Neural cell (in vitro differentiated cells): ENCODE results near the gene RAI1.

Experiments used
- EZH2 ChIP-seq: fragments of 200-600, 300-800 bp; shearing (Covaris generic), sonication (generic); IDR thresholded peaks from 2 replicates; pipeline ENCODE4 v1.6.1; 2014; ENCODE audit warnings: antibody characterized with exemption, low read length, borderline replicate concordance, mild to moderate bottlenecking; ENCODE audit not compliant: insufficient read depth, poor library complexity, severe bottlenecking
- MXI1 ChIP-seq: fragments of 450-650 bp; conservative IDR thresholded peaks from 2 replicates; pipeline ENCODE4 v1.6.1; 2014; ENCODE audit warnings: antibody characterized with exemption, mild to moderate bottlenecking; ENCODE audit not compliant: poor library complexity, severe bottlenecking
- POLR2AphosphoS5 ChIP-seq: IDR thresholded peaks from 2 replicates; pipeline ENCODE4 v1.6.1; 2012
- REST ChIP-seq: IDR thresholded peaks from 2 replicates; pipeline ENCODE4 v1.6.1; 2012; ENCODE audit warnings: borderline replicate concordance
- SMC3 ChIP-seq: fragments of 450-650 bp; conservative IDR thresholded peaks from 2 replicates; pipeline ENCODE4 v1.6.1; 2014; ENCODE audit warnings: antibody characterized with exemption, mild to moderate bottlenecking, moderate library complexity; ENCODE audit not compliant: poor library complexity
- TAF1 ChIP-seq: IDR thresholded peaks from 2 replicates; pipeline ENCODE4 v1.6.1; 2012; ENCODE audit warnings: low read depth
- TF ChIP-seq, protein P1 (sequence below): fragments of 450-650 bp; IDR thresholded peaks from 2 replicates; pipeline ENCODE4 v1.5.1; 2014; ENCODE audit warnings: antibody characterized with exemption, mild to moderate bottlenecking, moderate library complexity; ENCODE audit not compliant: poor library complexity, severe bottlenecking

- TF ChIP-seq, protein P1, sequence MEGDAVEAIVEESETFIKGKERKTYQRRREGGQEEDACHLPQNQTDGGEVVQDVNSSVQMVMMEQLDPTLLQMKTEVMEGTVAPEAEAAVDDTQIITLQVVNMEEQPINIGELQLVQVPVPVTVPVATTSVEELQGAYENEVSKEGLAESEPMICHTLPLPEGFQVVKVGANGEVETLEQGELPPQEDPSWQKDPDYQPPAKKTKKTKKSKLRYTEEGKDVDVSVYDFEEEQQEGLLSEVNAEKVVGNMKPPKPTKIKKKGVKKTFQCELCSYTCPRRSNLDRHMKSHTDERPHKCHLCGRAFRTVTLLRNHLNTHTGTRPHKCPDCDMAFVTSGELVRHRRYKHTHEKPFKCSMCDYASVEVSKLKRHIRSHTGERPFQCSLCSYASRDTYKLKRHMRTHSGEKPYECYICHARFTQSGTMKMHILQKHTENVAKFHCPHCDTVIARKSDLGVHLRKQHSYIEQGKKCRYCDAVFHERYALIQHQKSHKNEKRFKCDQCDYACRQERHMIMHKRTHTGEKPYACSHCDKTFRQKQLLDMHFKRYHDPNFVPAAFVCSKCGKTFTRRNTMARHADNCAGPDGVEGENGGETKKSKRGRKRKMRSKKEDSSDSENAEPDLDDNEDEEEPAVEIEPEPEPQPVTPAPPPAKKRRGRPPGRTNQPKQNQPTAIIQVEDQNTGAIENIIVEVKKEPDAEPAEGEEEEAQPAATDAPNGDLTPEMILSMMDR, result no peak
- TF ChIP-seq POLR2AphosphoS5, result no peak
- TF ChIP-seq REST, result no peak
- no peak for TF ChIP-seq TAF1
- no peak for TF ChIP-seq SMC3
- no peak for TF ChIP-seq EZH2
- no peak for TF ChIP-seq MXI1
These were observed 38.8 kb downstream of the RAI1 start for GRCh38 chr17:17719966-17720543.
